H1 (cell line): ENCODE measurements around the gene RARRES1. TPM values are rescaled to one million over a fixed set of nuclear protein-coding genes. Genes with fewer than 3 reads are reported as not detected.

Experiments used
- CTCF ChIA-PET: fragments of 300-600 bp; sonication (Branson Sonifier 250); formaldehyde crosslinking; loops from one replicate; lab custom pipeline; 2021; ENCODE audit not compliant: partially characterized antibody; lab: Charles Lee
- POLR2A ChIA-PET: fragments of 300-600 bp; sonication (Branson Sonifier 250); formaldehyde crosslinking; loops from one replicate; lab custom pipeline; 2021; ENCODE audit warnings: inconsistent platforms; ENCODE audit not compliant: partially characterized antibody; lab: Charles Lee
- DNase-seq, 2 experiments: peaks; one replicate each; pipeline versions ENCODE4 v3.0.0 to v3.0.0-alpha.2; 2010 to 2022; ENCODE audit warnings: low spot score in 2 of 2, low read depth in 1 of 2, mixed read lengths in 1 of 2
- FAIRE-seq: peaks from 2 replicates; lab custom pipeline; 2011; peaks lifted over from hg19 to GRCh38; lab: Jason Lieb, UNC
- H2AFZ ChIP-seq: 2 replicates; pipeline ENCODE4 v1.8.1; 2012; ENCODE audit warnings: low read length, inconsistent platforms
- H2AK5ac ChIP-seq: 2 replicates; pipeline ENCODE4 v1.6.1; 2013; ENCODE audit warnings: low read depth, low read length
- H2BK120ac ChIP-seq: replicated peaks from 2 replicates; pipeline ENCODE3; 2013; ENCODE audit warnings: low read depth, low read length, inconsistent platforms
- H2BK12ac ChIP-seq: 2 replicates; pipeline ENCODE4 v1.6.1; 2013; ENCODE audit warnings: low read depth, low read length
- H2BK15ac ChIP-seq: 2 replicates; pipeline ENCODE4 v1.6.1; 2013; ENCODE audit warnings: low read length
- H2BK20ac ChIP-seq: 2 replicates; pipeline ENCODE4 v1.6.1; 2013; ENCODE audit warnings: low read length
- H2BK5ac ChIP-seq: 2 replicates; pipeline ENCODE4 v1.6.1; 2013; ENCODE audit warnings: low read depth, low read length
- H3K14ac ChIP-seq: 2 replicates; pipeline ENCODE4 v1.6.1; 2013; ENCODE audit warnings: inconsistent platforms; ENCODE audit not compliant: insufficient read length
- H3K18ac ChIP-seq: 2 replicates; pipeline ENCODE4 v1.6.1; 2013; ENCODE audit warnings: low read length; ENCODE audit errors: extremely low read depth
- H3K23ac ChIP-seq: 2 replicates; pipeline ENCODE4 v1.6.1; 2013; ENCODE audit warnings: inconsistent platforms; ENCODE audit not compliant: insufficient read length
- H3K23me2 ChIP-seq: 2 replicates; pipeline ENCODE4 v1.6.1; 2013; ENCODE audit warnings: low read depth, low read length
- H3K27ac ChIP-seq: 2 replicates; pipeline ENCODE4 v1.6.1; 2011; ENCODE audit warnings: low read depth, low read length, inconsistent platforms
- H3K27me3 ChIP-seq, 4 experiments: replicated peaks in 1 of 4; 1 replicate in 1 of 4; 2 replicates in 3 of 4; pipeline versions ENCODE4 v1.6.1 to v1.8.1; 2011 to 2013; ENCODE audit warnings: low read length in 3 of 4, mild to moderate bottlenecking in 3 of 4, inconsistent platforms in 2 of 4, mixed read lengths in 2 of 4, moderate library complexity in 1 of 4; ENCODE audit not compliant: control insufficient read depth in 3 of 4, insufficient read depth in 3 of 4; ENCODE audit errors: extremely low read depth in 1 of 4
- H3K36me3 ChIP-seq, 4 experiments: 2 replicates each; pipeline versions ENCODE4 v1.6.1 to v1.8.1; 2011 to 2013; ENCODE audit warnings: mild to moderate bottlenecking in 4 of 4, low read length in 3 of 4, moderate library complexity in 2 of 4, control low read depth in 1 of 4, inconsistent platforms in 1 of 4; ENCODE audit not compliant: insufficient read depth in 4 of 4, control insufficient read depth in 2 of 4
- H3K4ac ChIP-seq: replicated peaks from 2 replicates; pipeline ENCODE3; 2013; ENCODE audit warnings: low read length, low read depth, mixed read lengths, inconsistent platforms; ENCODE audit not compliant: insufficient read length
- H3K4me1 ChIP-seq, 4 experiments: replicated peaks in 1 of 4; 1 replicate in 1 of 4; 2 replicates in 3 of 4; pipeline versions ENCODE4 v1.6.1 to v1.8.1; 2011 to 2013; ENCODE audit warnings: low read length in 3 of 4, inconsistent platforms in 2 of 4, mixed read lengths in 1 of 4; ENCODE audit not compliant: insufficient read depth in 4 of 4, control insufficient read depth in 3 of 4
- H3K4me2 ChIP-seq, 2 experiments: 2 replicates each; pipeline versions ENCODE4 v1.6.1 to v1.8.1; 2011 to 2013; ENCODE audit warnings: low read depth in 2 of 2, low read length in 2 of 2, control low read depth in 1 of 2, inconsistent platforms in 1 of 2, mild to moderate bottlenecking in 1 of 2; ENCODE audit not compliant: insufficient read depth in 1 of 2
- H3K4me3 ChIP-seq, 4 experiments: fragments of 200-600, 300-600 bp in 1 of 4; sonication (generic), shearing (Covaris generic), sonication (Bioruptor Twin) in 1 of 4; 2 replicates each; pipeline versions ENCODE4 v1.5.1 to v1.8.1; 2011 to 2016; ENCODE audit warnings: low read length in 4 of 4, low read depth in 3 of 4, control low read depth in 2 of 4, inconsistent platforms in 2 of 4, mild to moderate bottlenecking in 2 of 4, mixed read lengths in 1 of 4, moderate library complexity in 1 of 4; ENCODE audit not compliant: insufficient read depth in 2 of 4; ENCODE audit errors: extremely low read depth in 1 of 4
- H3K56ac ChIP-seq: replicated peaks from 2 replicates; pipeline ENCODE3; 2013; ENCODE audit warnings: low read depth, mild to moderate bottlenecking, mixed read lengths, low read length, inconsistent platforms; ENCODE audit not compliant: insufficient read length
- H3K79me1 ChIP-seq: 2 replicates; pipeline ENCODE4 v1.6.1; 2013; ENCODE audit warnings: low read depth, low read length, control low read depth
- H3K79me2 ChIP-seq, 2 experiments: 2 replicates each; pipeline versions ENCODE4 v1.6.1 to v1.8.1; 2012 to 2013; ENCODE audit warnings: low read length in 2 of 2, mild to moderate bottlenecking in 2 of 2, inconsistent platforms in 1 of 2; ENCODE audit not compliant: insufficient read depth in 2 of 2, control insufficient read depth in 1 of 2
- H3K9ac ChIP-seq, 4 experiments: replicated peaks in 1 of 4; 1 replicate in 1 of 4; 2 replicates in 3 of 4; pipeline versions ENCODE4 v1.6.1 to v1.8.1; 2011 to 2013; ENCODE audit warnings: low read depth in 3 of 4, low read length in 3 of 4, control low read depth in 2 of 4, mild to moderate bottlenecking in 2 of 4, moderate library complexity in 2 of 4, inconsistent platforms in 1 of 4; ENCODE audit errors: extremely low read depth in 1 of 4
- H3K9me3 ChIP-seq, 2 experiments: 2 replicates each; pipeline versions ENCODE4 v1.6.1 to v1.8.1; 2012 to 2013; ENCODE audit warnings: mild to moderate bottlenecking in 2 of 2, moderate library complexity in 2 of 2, control low read depth in 1 of 2, inconsistent platforms in 1 of 2, low read depth in 1 of 2, low read length in 1 of 2, mixed read lengths in 1 of 2; ENCODE audit not compliant: insufficient read depth in 2 of 2
- H4K20me1 ChIP-seq, 2 experiments: replicated peaks in 1 of 2; 2 replicates each; pipeline versions ENCODE3 to v1.8.1; 2011 to 2013; ENCODE audit warnings: inconsistent platforms in 2 of 2, low read length in 2 of 2, mild to moderate bottlenecking in 1 of 2; ENCODE audit not compliant: insufficient read depth in 2 of 2, control insufficient read depth in 1 of 2
- H4K5ac ChIP-seq: 2 replicates; pipeline ENCODE4 v1.6.1; 2013; ENCODE audit warnings: low read length, low read depth, mixed read lengths, inconsistent platforms; ENCODE audit not compliant: insufficient read length
- H4K8ac ChIP-seq: 2 replicates; pipeline ENCODE4 v1.8.0; 2013; ENCODE audit warnings: mild to moderate bottlenecking, moderate library complexity, low read length, inconsistent platforms; ENCODE audit not compliant: insufficient read depth; ENCODE audit errors: extremely low read depth
- H4K91ac ChIP-seq: replicated peaks from 2 replicates; pipeline ENCODE3; 2013; ENCODE audit warnings: low read length, mixed read lengths, inconsistent platforms; ENCODE audit not compliant: insufficient read length
- BCL11A ChIP-seq, 2 experiments: IDR thresholded peaks; one replicate each; pipeline ENCODE4 v1.6.1; 2011; ENCODE audit warnings: low read depth in 2 of 2, low read length in 2 of 2, mild to moderate bottlenecking in 2 of 2
- CHD1 ChIP-seq: IDR thresholded peaks from 2 replicates; pipeline ENCODE4 v1.6.1; 2012; ENCODE audit warnings: low read depth, low read length, improper control_type of control experiment
- JUN ChIP-seq: IDR thresholded peaks from 2 replicates; pipeline ENCODE4 v1.6.1; 2011; ENCODE audit warnings: low read depth, mild to moderate bottlenecking, improper control_type of control experiment, low read length
- JUND ChIP-seq: IDR thresholded peaks from 2 replicates; pipeline ENCODE4 v1.6.1; 2011; ENCODE audit warnings: mild to moderate bottlenecking, improper control_type of control experiment, low read length
- RXRA ChIP-seq: IDR thresholded peaks from 2 replicates; pipeline ENCODE4 v1.6.1; 2011; ENCODE audit warnings: low read depth, mild to moderate bottlenecking, low read length, moderate library complexity; ENCODE audit not compliant: insufficient read depth
- WGBS, 2 experiments: shearing (Covaris generic) in 1 of 2; methylation state at CpG; one replicate each; pipeline versions ENCODE4 v1.1.6 to v1.1.7; 2013 to 2015; ENCODE audit warnings: low lambda C conversion rate in 2 of 2, mixed read lengths in 2 of 2, inconsistent platforms in 1 of 2, low coverage in 1 of 2, missing lambda C conversion rate in 1 of 2; ENCODE audit not compliant: insufficient replicate concordance in 2 of 2, insufficient coverage in 1 of 2, insufficient read length in 1 of 2; ENCODE audit errors: extremely low coverage in 1 of 2, missing lambda C conversion rate in 1 of 2; 5-methylcytosine and 5-hydroxymethylcytosine counted together
- polyA plus RNA-seq, 7 experiments: library from polyadenylated mRNA; depleted of rRNA in 3 of 7; stranded (reverse) in 5 of 7; unstranded in 2 of 7; fragments of >200 nt in 5 of 7; fragments of 200-250 nt in 2 of 7; gene quantifications; 1 replicate in 5 of 7; 2 replicates in 1 of 7; 4 replicates in 1 of 7; pipeline versions ENCODE4 v1.2.1 to v1.2.3, GENCODE V29; 2011 to 2013; ENCODE audit warnings: missing spikeins in 2 of 7, mixed read lengths in 2 of 7
- total RNA-seq: library from RNA; stranded (reverse); fragmentation: NEBNext Ultra II Directional; extraction: Animal tissue kit (Norgen Biotek cat#: 25700); gene quantifications from 2 replicates; pipeline ENCODE4 v1.2.1, GENCODE V29; 2021
- TF ChIP-seq, protein P1 (sequence below): IDR thresholded peaks from 2 replicates; pipeline ENCODE4 v1.6.1; 2012; ENCODE audit warnings: low read length, inconsistent platforms
- TF ChIP-seq, protein P2 (sequence below): IDR thresholded peaks from 2 replicates; pipeline ENCODE4 v1.6.1; 2012; ENCODE audit warnings: inconsistent platforms
- TF ChIP-seq, protein P3 (sequence below): IDR thresholded peaks from 2 replicates; pipeline ENCODE4 v1.6.1; 2011; ENCODE audit warnings: low read length, improper control_type of control experiment

The RARRES1 gene
- total and polyA plus RNA-seq, 2 of the 8 experiments (the other 6 are each of a cell fraction or from before 2014, with no cell fraction given), result 0.26 to 0.71 TPM

DNA sequence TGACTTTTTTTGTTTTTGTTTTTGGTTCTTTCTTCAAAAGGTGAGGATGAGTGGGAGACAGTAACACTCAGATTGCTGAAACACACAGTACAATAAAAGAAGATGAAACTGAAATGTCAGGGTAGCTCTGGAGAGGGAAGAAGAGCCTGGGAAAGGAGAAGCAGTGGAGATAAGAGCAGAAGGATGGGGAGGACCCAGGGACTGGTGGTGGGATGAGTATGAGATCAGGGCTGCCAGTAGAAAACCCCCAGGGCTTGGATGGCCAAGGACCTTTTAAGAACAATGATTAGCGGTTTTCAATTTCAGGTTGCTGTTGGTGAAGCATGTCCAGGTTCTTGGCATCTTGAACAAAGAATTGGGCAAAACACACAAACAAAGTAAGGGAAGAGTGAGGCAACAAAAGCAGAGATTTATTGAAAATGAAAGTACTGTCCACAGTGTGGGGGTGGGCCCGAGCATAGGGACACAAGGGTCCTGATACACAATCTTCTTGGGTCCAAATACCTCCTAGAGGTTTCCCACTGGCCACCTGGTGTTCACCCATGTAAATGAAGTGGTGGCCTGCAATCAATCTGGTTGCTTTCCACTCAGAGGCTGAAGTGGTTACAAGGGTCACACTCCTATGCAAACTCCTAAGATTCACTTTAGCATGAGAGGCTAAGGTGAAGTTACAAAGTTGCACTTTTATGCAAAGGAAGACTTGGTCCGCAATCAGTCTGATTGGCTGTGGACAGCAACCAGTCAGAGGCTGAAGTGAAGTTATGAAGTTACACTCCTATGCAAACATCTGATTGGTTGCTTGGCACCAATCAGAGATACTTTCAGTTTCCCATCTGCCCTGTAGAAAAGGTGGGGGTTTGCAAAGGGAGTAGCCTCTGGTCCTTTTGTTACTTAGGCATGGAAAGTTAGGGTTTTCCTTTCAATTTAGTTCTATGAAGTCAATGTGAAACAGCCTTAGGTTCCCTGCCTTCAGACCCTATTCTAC, 43.5 kb upstream of the RARRES1 start:
- no peak overlapping the region for H2BK20ac ChIP-seq
- H3K9me3 ChIP-seq, result no peaks in the 10 kb centered on the region
- no peaks in the 10 kb centered on the region for H3K36me3 ChIP-seq
- H3K79me1 ChIP-seq, result no peaks in the 10 kb centered on the region
- no peaks in the 10 kb centered on the region for H4K20me1 ChIP-seq
- peak overlapping the region; percentile 53; the same call in 1 of the 2 replicates for H2AFZ ChIP-seq
- no peak for FAIRE-seq
- no peak overlapping the region for H4K8ac ChIP-seq
- no peaks in the 10 kb centered on the region for H3K23me2 ChIP-seq
- no peak overlapping the region for H3K27ac ChIP-seq
- H3K4me2 ChIP-seq, result no peak overlapping the region
- H3K4me1 ChIP-seq, result no peaks in the 10 kb centered on the region
- no peak overlapping the region for H3K56ac ChIP-seq
- no peak overlapping the region for H3K9ac ChIP-seq
- 95% methylated on average over 3 of the region's 3 CpGs; no CpG with 5 or more reads in 1 of the 2 experiments for WGBS, 2 experiments
- H3K18ac ChIP-seq, result no peak overlapping the region
- H3K4ac ChIP-seq, result no peak overlapping the region
- no peak overlapping the region for H2BK15ac ChIP-seq
- H2BK12ac ChIP-seq, result no peak overlapping the region
- H2BK120ac ChIP-seq, result no peak overlapping the region
- H3K79me2 ChIP-seq, result no peaks in the 10 kb centered on the region
- no peak overlapping the region for H3K4me3 ChIP-seq
- ChIA-PET CTCF (no interaction called here), POLR2A (no interaction called here)
- H3K14ac ChIP-seq, result no peak overlapping the region
- DNase-seq, result no peak
- no peak overlapping the region for H3K23ac ChIP-seq
- H2BK5ac ChIP-seq, result no peak overlapping the region
- H3K27me3 ChIP-seq, result no peaks in the 10 kb centered on the region
- H4K5ac ChIP-seq, result no peak overlapping the region
- no peak overlapping the region for H4K91ac ChIP-seq
- no peak overlapping the region for H2AK5ac ChIP-seq
- TF ChIP-seq JUND (no peak), RXRA (no peak), JUN (no peak), BCL11A (IDR thresholded peaks at IDR 0.05; ENCODE audit: low read depth in 2 of 2, low read length in 2 of 2) (no peak), CHD1 (no peak)
- TF ChIP-seq, protein P1, sequence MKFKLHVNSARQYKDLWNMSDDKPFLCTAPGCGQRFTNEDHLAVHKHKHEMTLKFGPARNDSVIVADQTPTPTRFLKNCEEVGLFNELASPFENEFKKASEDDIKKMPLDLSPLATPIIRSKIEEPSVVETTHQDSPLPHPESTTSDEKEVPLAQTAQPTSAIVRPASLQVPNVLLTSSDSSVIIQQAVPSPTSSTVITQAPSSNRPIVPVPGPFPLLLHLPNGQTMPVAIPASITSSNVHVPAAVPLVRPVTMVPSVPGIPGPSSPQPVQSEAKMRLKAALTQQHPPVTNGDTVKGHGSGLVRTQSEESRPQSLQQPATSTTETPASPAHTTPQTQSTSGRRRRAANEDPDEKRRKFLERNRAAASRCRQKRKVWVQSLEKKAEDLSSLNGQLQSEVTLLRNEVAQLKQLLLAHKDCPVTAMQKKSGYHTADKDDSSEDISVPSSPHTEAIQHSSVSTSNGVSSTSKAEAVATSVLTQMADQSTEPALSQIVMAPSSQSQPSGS, result no peak
- TF ChIP-seq, protein P2, sequence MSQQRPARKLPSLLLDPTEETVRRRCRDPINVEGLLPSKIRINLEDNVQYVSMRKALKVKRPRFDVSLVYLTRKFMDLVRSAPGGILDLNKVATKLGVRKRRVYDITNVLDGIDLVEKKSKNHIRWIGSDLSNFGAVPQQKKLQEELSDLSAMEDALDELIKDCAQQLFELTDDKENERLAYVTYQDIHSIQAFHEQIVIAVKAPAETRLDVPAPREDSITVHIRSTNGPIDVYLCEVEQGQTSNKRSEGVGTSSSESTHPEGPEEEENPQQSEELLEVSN, result no peak
- TF ChIP-seq, protein P3, sequence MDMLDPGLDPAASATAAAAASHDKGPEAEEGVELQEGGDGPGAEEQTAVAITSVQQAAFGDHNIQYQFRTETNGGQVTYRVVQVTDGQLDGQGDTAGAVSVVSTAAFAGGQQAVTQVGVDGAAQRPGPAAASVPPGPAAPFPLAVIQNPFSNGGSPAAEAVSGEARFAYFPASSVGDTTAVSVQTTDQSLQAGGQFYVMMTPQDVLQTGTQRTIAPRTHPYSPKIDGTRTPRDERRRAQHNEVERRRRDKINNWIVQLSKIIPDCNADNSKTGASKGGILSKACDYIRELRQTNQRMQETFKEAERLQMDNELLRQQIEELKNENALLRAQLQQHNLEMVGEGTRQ, result no peak
